HepG2 (cell line): Measurements from ENCODE around the gene TP53AIP1. TPM values are rescaled to one million over a fixed set of nuclear protein-coding genes. Genes with fewer than 3 reads are reported as not detected.

Experiments used
- ATAC-seq: fragments of 200-7000 bp; cut with Tn5 transposase; 3 replicates; pipeline ENCODE4 v1.9.1; 2020; ENCODE audit warnings: mild to moderate bottlenecking, moderate library complexity
- BruUV-seq: library from RNA; stranded (reverse); fragments of 400-500 nt; replicated peaks from 2 replicates; lab custom pipeline; 2021; lab: Mats Ljungman, UMichigan
- CTCF ChIA-PET: fragments of 300-600 bp; formaldehyde crosslinking; extraction: SDS; loops from one replicate; lab custom pipeline; 2021; ENCODE audit warnings: low total read pairs, inconsistent platforms, low intra/inter-chr PET ratio; lab: Yijun Ruan, JAX
- POLR2A ChIA-PET: fragments of 350-600 bp; sonication (Branson Sonifier 250); formaldehyde crosslinking; loops from one replicate; lab custom pipeline; 2020; ENCODE audit warnings: antibody characterized with exemption, inconsistent platforms; lab: Yijun Ruan, JAX
- DNase-seq: peaks from one replicate; pipeline ENCODE4 v3.0.0-alpha.2; 2015; ENCODE audit warnings: low spot score
- FAIRE-seq: peaks from 3 replicates; lab custom pipeline; 2011; peaks lifted over from hg19 to GRCh38; lab: Jason Lieb, UNC
- H2AFZ ChIP-seq: one replicate; pipeline ENCODE4 v1.6.1; 2011; ENCODE audit warnings: low read length, inconsistent platforms
- H3K27ac ChIP-seq: fragments of 300-600 bp; 3 replicates; pipeline ENCODE4 v1.8.0; 2011; ENCODE audit warnings: mixed run types, mild to moderate bottlenecking, mixed read lengths, low read length, inconsistent platforms; ENCODE audit not compliant: insufficient read depth; ENCODE audit errors: extremely low read length
- H3K27me3 ChIP-seq, 2 experiments: fragments of 200-600 bp in 1 of 2; 2 replicates in 1 of 2; 3 replicates in 1 of 2; pipeline versions ENCODE4 v1.6.0 to v1.8.0; 2011; ENCODE audit warnings: low read length in 2 of 2, mild to moderate bottlenecking in 2 of 2, moderate library complexity in 2 of 2, inconsistent platforms in 1 of 2; ENCODE audit not compliant: insufficient read depth in 2 of 2, control insufficient read depth in 1 of 2
- H3K36me3 ChIP-seq, 2 experiments: fragments of 200-600 bp in 1 of 2; replicated peaks in 1 of 2; 2 replicates in 1 of 2; 3 replicates in 1 of 2; pipeline versions ENCODE4 v1.5.1 to v1.8.0; 2011; ENCODE audit warnings: low read length in 2 of 2, inconsistent platforms in 1 of 2; ENCODE audit not compliant: insufficient read depth in 2 of 2, control insufficient read depth in 1 of 2
- H3K4me1 ChIP-seq: 2 replicates; pipeline ENCODE4 v1.5.1; 2012; ENCODE audit warnings: low read length, inconsistent platforms; ENCODE audit not compliant: insufficient read depth
- H3K4me2 ChIP-seq: 2 replicates; pipeline ENCODE4 v1.6.0; 2011; ENCODE audit warnings: low read depth, low read length, inconsistent platforms
- H3K4me3 ChIP-seq, 3 experiments: fragments of 200-600 bp in 1 of 3; sonication (generic), shearing (Covaris generic) in 1 of 3; replicated peaks in 1 of 3; 2 replicates each; pipeline ENCODE4 v1.5.1; 2011 to 2016; ENCODE audit warnings: low read length in 3 of 3, inconsistent platforms in 2 of 3, low read depth in 2 of 3, mild to moderate bottlenecking in 2 of 3, control low read depth in 1 of 3, mixed read lengths in 1 of 3; ENCODE audit not compliant: insufficient read depth in 1 of 3
- H3K79me2 ChIP-seq: one replicate; pipeline ENCODE4 v1.6.1; 2011; ENCODE audit warnings: low read length, inconsistent platforms; ENCODE audit not compliant: insufficient read depth
- H3K9ac ChIP-seq: 2 replicates; pipeline ENCODE4 v1.6.0; 2011; ENCODE audit warnings: mild to moderate bottlenecking, low read depth, low read length, inconsistent platforms; ENCODE audit not compliant: insufficient read depth
- H3K9me3 ChIP-seq: 2 replicates; pipeline ENCODE4 v1.5.1; 2012; ENCODE audit warnings: mild to moderate bottlenecking, low read length
- H4K20me1 ChIP-seq: 2 replicates; pipeline ENCODE4 v1.6.0; 2011; ENCODE audit warnings: inconsistent platforms, mild to moderate bottlenecking, low read length, moderate library complexity; ENCODE audit not compliant: insufficient read depth
- DPF2 ChIP-seq: sonication (generic); formaldehyde crosslinking; IDR thresholded peaks from 2 replicates; pipeline ENCODE4 v1.4.0; 2020; ENCODE audit warnings: mild to moderate bottlenecking, low read depth, missing genetic modification reagents, borderline replicate concordance
- HMGXB4 ChIP-seq, 2 experiments: sonication (generic) in 1 of 2; formaldehyde crosslinking in 1 of 2; IDR thresholded peaks; 2 replicates each; pipeline versions ENCODE4 v1.4.0 to v1.6.1; 2018 to 2020; ENCODE audit warnings: missing genetic modification reagents in 2 of 2, borderline replicate concordance in 1 of 2, low read depth in 1 of 2, mild to moderate bottlenecking in 1 of 2, missing biosample characterization in 1 of 2
- HOXA7 ChIP-seq: sonication (generic); formaldehyde crosslinking; IDR thresholded peaks from 2 replicates; pipeline ENCODE4 v1.8.1; 2022; ENCODE audit warnings: mild to moderate bottlenecking, missing genetic modification reagents, moderate library complexity
- JUND ChIP-seq: sonication (generic); formaldehyde crosslinking; IDR thresholded peaks from 2 replicates; pipeline ENCODE4 v1.8.0; 2022; ENCODE audit warnings: mild to moderate bottlenecking, missing genetic modification reagents
- POLR2A ChIP-seq, 2 experiments: IDR thresholded peaks; 2 replicates each; pipeline ENCODE4 v1.6.1; 2011; ENCODE audit warnings: low read depth in 2 of 2, low read length in 2 of 2, mild to moderate bottlenecking in 1 of 2, moderate library complexity in 1 of 2; ENCODE audit not compliant: insufficient read depth in 1 of 2
- PPARG ChIP-seq: conservative IDR thresholded peaks from 2 replicates; pipeline ENCODE4 v1.6.1; 2016; ENCODE audit warnings: missing biosample characterization, missing genetic modification reagents
- ZNF224 ChIP-seq: sonication (generic); formaldehyde crosslinking; IDR thresholded peaks from 2 replicates; pipeline ENCODE4 v1.5.0; 2020; ENCODE audit warnings: mild to moderate bottlenecking, missing genetic modification reagents
- ZNF225 ChIP-seq: sonication (generic); formaldehyde crosslinking; IDR thresholded peaks from 2 replicates; pipeline ENCODE4 v1.4.0; 2020; ENCODE audit warnings: mild to moderate bottlenecking, missing genetic modification reagents
- ZNF251 ChIP-seq: sonication (generic); formaldehyde crosslinking; IDR thresholded peaks from 2 replicates; pipeline ENCODE4 v1.9.0; 2021; ENCODE audit warnings: mild to moderate bottlenecking, missing genetic modification reagents
- ZNF343 ChIP-seq: sonication (generic); formaldehyde crosslinking; IDR thresholded peaks from 2 replicates; pipeline ENCODE4 v1.4.0; 2020; ENCODE audit warnings: mild to moderate bottlenecking, missing genetic modification reagents
- ZNF543 ChIP-seq: sonication (generic); formaldehyde crosslinking; IDR thresholded peaks from 2 replicates; pipeline ENCODE4 v1.4.0; 2020; ENCODE audit warnings: mild to moderate bottlenecking, missing genetic modification reagents
- ZNF704 ChIP-seq: sonication (generic); formaldehyde crosslinking; IDR thresholded peaks from 2 replicates; pipeline ENCODE4 v1.8.1; 2023; ENCODE audit warnings: mild to moderate bottlenecking, inconsistent platforms, moderate library complexity, missing genetic modification reagents, borderline replicate concordance
- ZSCAN12 ChIP-seq: sonication (generic); formaldehyde crosslinking; IDR thresholded peaks from 2 replicates; pipeline ENCODE4 v1.9.0; 2021; ENCODE audit warnings: mild to moderate bottlenecking, missing genetic modification reagents
- WGBS: methylation state at CpG from one replicate; pipeline ENCODE4 v1.1.6; 2017; ENCODE audit warnings: low lambda C conversion rate; 5-methylcytosine and 5-hydroxymethylcytosine counted together
- in situ Hi-C: cut with HindIII; loops from 2 replicates; pipeline ENCODE4 v1.10.0; 2017; ENCODE audit warnings: low pct_unique_long_range_greater_than_20kb; ENCODE audit not compliant: extremely low pct_ligation_motif_present
- intact Hi-C: fragments of 100-400 bp; cut with micrococcal nuclease; formaldehyde crosslinking; loops from one replicate; pipeline ENCODE4 v1.10.0; 2022; ENCODE audit not compliant: unreplicated experiment
- polyA plus RNA-seq, 8 experiments: library from polyadenylated mRNA; depleted of rRNA in 3 of 8; stranded (reverse) in 7 of 8; unstranded in 1 of 8; fragments of >200 nt; fragmentation: Illumina TruSeq in 4 of 8; extraction: Trizol in 4 of 8; gene quantifications; 2 replicates each; pipeline versions ENCODE4 v1.2.1 to v1.2.3, GENCODE V29; 2011 to 2016; ENCODE audit warnings: low read depth in 4 of 8, missing spikeins in 1 of 8, mixed read lengths in 1 of 8; ENCODE audit not compliant: insufficient read depth in 1 of 8
- total RNA-seq, 5 experiments: library from RNA; depleted of rRNA; stranded (reverse); fragments of >200 nt; fragmentation: Illumina TruSeq; extraction: Trizol; gene quantifications; 2 replicates each; pipeline ENCODE4 v1.2.3, GENCODE V29; 2016; ENCODE audit warnings: low read depth in 1 of 5

Gene TP53AIP1
- total and polyA plus RNA-seq, 2 of the 13 experiments (the other 11 are each of a cell fraction or from before 2014, with no cell fraction given) = 0.11 TPM; not detected in 1

GRCh38 chr11:128906185-128907050 lies 36.3 kb downstream of the TP53AIP1 start:
- POLR2A ChIA-PET = no interaction called here

GRCh38 chr11:128905345-128906184 lies 37.1 kb downstream of the TP53AIP1 start:
- no peak for DNase-seq
- no peaks in the 10 kb centered on the region for H3K79me2 ChIP-seq
- no peaks in the 10 kb centered on the region for H4K20me1 ChIP-seq
- H3K9ac ChIP-seq = no peak overlapping the region
- intact Hi-C loops = no loop called here
- no peak for TF ChIP-seq ZNF343 (CRISPR knock-in tag)
- no peak for TF ChIP-seq ZNF251 (CRISPR knock-in tag)
- TF ChIP-seq JUND (CRISPR knock-in tag) = no peak
- no peak for TF ChIP-seq HOXA7
- TF ChIP-seq ZNF224 (CRISPR knock-in tag) = no peak
- no peak for TF ChIP-seq PPARG (CRISPR knock-in tag)
- no peak for TF ChIP-seq POLR2A (IDR thresholded peaks at IDR 0.05; ENCODE audit: insufficient read depth in 1 of 2, low read depth in 2 of 2, low read length in 2 of 2)
- TF ChIP-seq ZNF704 = no peak
- no peak for TF ChIP-seq ZNF225 (CRISPR knock-in tag)
- TF ChIP-seq HMGXB4 (CRISPR knock-in tag; IDR thresholded peaks at IDR 0.05; ENCODE audit: borderline replicate concordance in 1 of 2, low read depth in 1 of 2) = no peak
- H3K27me3 ChIP-seq = peaks cover 5 to 30% of the 10 kb centered on the region in 2 experiments; a peak in 3 of 5 replicates
- no peak for FAIRE-seq
- no peaks in the 10 kb centered on the region for H3K4me1 ChIP-seq
- peak; percentile 73 for ATAC-seq
- H2AFZ ChIP-seq = no peak overlapping the region
- in situ Hi-C loops = no loop called here
- H3K9me3 ChIP-seq = no peaks in the 10 kb centered on the region
- H3K4me2 ChIP-seq = 0 out of 2 replicates have a peak overlapping the region, but pooled peaks have one; percentile 18
- no peaks in the 10 kb centered on the region for H3K36me3 ChIP-seq
- CTCF ChIA-PET = no interaction called here
- H3K4me3 ChIP-seq = no peak overlapping the region
- WGBS = 48% methylated on average over 38 of the region's 45 CpGs
- H3K27ac ChIP-seq = no peak overlapping the region
- no TSS peak for BruUV-seq
- POLR2A ChIA-PET = no interaction called here

More at GRCh38 chr11:128906185-128907050, 36.3 kb downstream of the TP53AIP1 start:
- H3K27ac ChIP-seq = no peak overlapping the region
- DNase-seq (no peak), ATAC-seq (no peak), FAIRE-seq (no peak)
- H3K36me3 ChIP-seq = no peaks in the 10 kb centered on the region
- CTCF ChIA-PET = no interaction called here
- no peaks in the 10 kb centered on the region for H3K79me2 ChIP-seq
- H2AFZ ChIP-seq = no peak overlapping the region
- TF ChIP-seq DPF2 (CRISPR knock-in tag) (no peak), ZNF543 (CRISPR knock-in tag) (peak; percentile 92), ZSCAN12 (CRISPR knock-in tag) (no peak)
- no TSS peak for BruUV-seq
- no peak overlapping the region for H3K9ac ChIP-seq
- no peaks in the 10 kb centered on the region for H3K4me1 ChIP-seq
- no peak overlapping the region for H3K4me2 ChIP-seq
- no peak overlapping the region for H3K4me3 ChIP-seq
- 34% methylated on average over 7 of the region's 8 CpGs for WGBS
- peaks cover 5 to 30% of the 10 kb centered on the region in 2 experiments; a peak in 3 of 5 replicates for H3K27me3 ChIP-seq
- H3K9me3 ChIP-seq = no peaks in the 10 kb centered on the region
- in situ Hi-C loops (no loop called here), intact Hi-C loops (no loop called here)
- H4K20me1 ChIP-seq = no peaks in the 10 kb centered on the region
